A549 (cell line): Measurements from ENCODE around the gene ASXL3. TPM values are rescaled to one million over a fixed set of nuclear protein-coding genes. Genes with fewer than 3 reads are reported as not detected.

Experiments used
- ATAC-seq, 2 experiments: fragments of 200-7000 bp in 1 of 2; fragments of >200 bp in 1 of 2; cut with Nextera tagmentation in 1 of 2; cut with Tn5 transposase in 1 of 2; 3 replicates each; pipeline versions ENCODE4 v1.8.0 to v1.9.1; 2018 to 2020; ENCODE audit warnings: mild to moderate bottlenecking in 1 of 2, moderate library complexity in 1 of 2
- CTCF ChIA-PET: fragments of 300-600 bp; sonication (Branson Sonifier 250); formaldehyde crosslinking; extraction: SDS; loops from one replicate; lab custom pipeline; 2021; ENCODE audit warnings: antibody characterized with exemption, inconsistent platforms; lab: Yijun Ruan, JAX
- POLR2A ChIA-PET: fragments of 350-600 bp; formaldehyde crosslinking; extraction: SDS; loops from one replicate; lab custom pipeline; 2021; ENCODE audit warnings: antibody characterized with exemption, inconsistent platforms; lab: Yijun Ruan, JAX
- DNase-seq, 2 experiments: peaks; one replicate each; pipeline versions ENCODE4 v3.0.0 to v3.0.0-alpha.2; 2011 to 2016; ENCODE audit warnings: low read depth in 1 of 2, low spot score in 1 of 2
- FAIRE-seq: peaks from 2 replicates; lab custom pipeline; 2011; peaks lifted over from hg19 to GRCh38; lab: Jason Lieb, UNC
- H3K27ac ChIP-seq, 2 experiments: fragments of >200 bp; sonication (Bioruptor Twin); formaldehyde crosslinking; 3 replicates each; pipeline ENCODE4 v1.5.1; 2016 to 2017
- H3K4me1 ChIP-seq: fragments of >200 bp; sonication (Bioruptor Twin); formaldehyde crosslinking; 3 replicates; pipeline ENCODE4 v1.6.1; 2016
- H3K4me2 ChIP-seq: fragments of >200 bp; sonication (Bioruptor Twin); formaldehyde crosslinking; 3 replicates; pipeline ENCODE4 v1.6.1; 2016
- H3K4me3 ChIP-seq: fragments of >200 bp; sonication (Bioruptor Twin); formaldehyde crosslinking; 3 replicates; pipeline ENCODE4 v1.5.1; 2016
- H3K9me3 ChIP-seq: fragments of >200 bp; sonication (Bioruptor Twin); formaldehyde crosslinking; 3 replicates; pipeline ENCODE4 v1.6.1; 2016
- BHLHE40 ChIP-seq: IDR thresholded peaks from 2 replicates; pipeline ENCODE4 v1.6.1; 2012; ENCODE audit warnings: low read depth, low read length, inconsistent platforms
- CBX8 ChIP-seq: fragments of 200-600 bp; sonication (generic); IDR thresholded peaks from 2 replicates; pipeline ENCODE4 v1.6.1; 2016
- EHMT2 ChIP-seq: fragments of 200-600 bp; sonication (generic); IDR thresholded peaks from 2 replicates; pipeline ENCODE4 v1.6.1; 2016; ENCODE audit warnings: antibody characterized with exemption, low read depth, mild to moderate bottlenecking, moderate library complexity
- JUN ChIP-seq, 2 experiments: fragments of >200 bp; sonication (Bioruptor Twin); formaldehyde crosslinking; IDR thresholded peaks; 2 replicates in 1 of 2; 3 replicates in 1 of 2; pipeline ENCODE4 v1.6.1; 2016 to 2017
- JUNB ChIP-seq: fragments of >200 bp; sonication (Bioruptor Twin); formaldehyde crosslinking; IDR thresholded peaks from 2 replicates; pipeline ENCODE4 v1.6.1; 2016
- KDM5A ChIP-seq: fragments of 200-600 bp; sonication (generic); IDR thresholded peaks from 2 replicates; pipeline ENCODE4 v1.6.1; 2016; ENCODE audit warnings: antibody characterized with exemption, mild to moderate bottlenecking
- MYC ChIP-seq: IDR thresholded peaks from 2 replicates; pipeline ENCODE4 v1.6.1; 2012; ENCODE audit warnings: mild to moderate bottlenecking, inconsistent platforms, low read length, improper control_type of control experiment, borderline replicate concordance
- NFE2L2 ChIP-seq: fragments of 150-350 bp; conservative IDR thresholded peaks from 2 replicates; pipeline ENCODE4 v1.6.1; 2014; ENCODE audit warnings: low read length
- NPAS2 ChIP-seq: fragments of 250-450 bp; sonication (Bioruptor Pico); IDR thresholded peaks from 2 replicates; pipeline ENCODE4 v1.8.0; 2022; ENCODE audit warnings: mild to moderate bottlenecking, moderate library complexity, borderline replicate concordance
- NR3C1 ChIP-seq: fragments of >200 bp; sonication (Bioruptor Twin); formaldehyde crosslinking; IDR thresholded peaks from 3 replicates; pipeline ENCODE4 v1.6.1; 2017
- POLR2AphosphoS2 ChIP-seq: conservative IDR thresholded peaks from 2 replicates; pipeline ENCODE4 v1.6.1; 2012; ENCODE audit warnings: low read length, improper control_type of control experiment, inconsistent platforms
- RARB ChIP-seq: fragments of 250-450 bp; sonication (Bioruptor Pico); IDR thresholded peaks from 2 replicates; pipeline ENCODE4 v1.8.0; 2021; ENCODE audit warnings: mild to moderate bottlenecking, moderate library complexity
- RFX5 ChIP-seq: fragments of 450-650 bp; IDR thresholded peaks from 2 replicates; pipeline ENCODE4 v1.7.1; 2014; ENCODE audit warnings: antibody characterized with exemption, mild to moderate bottlenecking, moderate library complexity
- SMC3 ChIP-seq: fragments of >200 bp; sonication (Bioruptor Twin); formaldehyde crosslinking; IDR thresholded peaks from 3 replicates; pipeline ENCODE4 v1.6.1; 2018; ENCODE audit warnings: inconsistent platforms
- TFCP2L1 ChIP-seq: fragments of 250-450 bp; sonication (Bioruptor Pico); IDR thresholded peaks from 2 replicates; pipeline ENCODE4 v1.5.0; 2021; ENCODE audit warnings: mild to moderate bottlenecking
- ZSCAN20 ChIP-seq: fragments of 250-450 bp; sonication (Bioruptor Pico); IDR thresholded peaks from 2 replicates; pipeline ENCODE4 v1.8.0; 2022; ENCODE audit warnings: mild to moderate bottlenecking, moderate library complexity
- WGBS: methylation state at CpG from one replicate; pipeline ENCODE4 v1.1.6; 2017; ENCODE audit errors: missing lambda C conversion rate; 5-methylcytosine and 5-hydroxymethylcytosine counted together
- polyA plus RNA-seq, 4 experiments: library from polyadenylated mRNA; depleted of rRNA in 3 of 4; stranded (reverse); fragments of >200 nt; fragmentation: RNase III in 1 of 4; extraction: RNeasy Plus Mini Kit Qiagen cat#74134 plus additional on column Dnase treatment in 1 of 4; gene quantifications; 2 replicates in 3 of 4; 3 replicates in 1 of 4; pipeline ENCODE4 v1.2.3, GENCODE V29; 2011 to 2017
- TF ChIP-seq, protein P1 (sequence below): fragments of 450-650 bp; IDR thresholded peaks from 2 replicates; pipeline ENCODE4 v1.6.1; 2014; ENCODE audit warnings: antibody characterized with exemption
- TF ChIP-seq, protein P2 (sequence below): IDR thresholded peaks from 2 replicates; pipeline ENCODE4 v1.6.1; 2012
- TF ChIP-seq, protein P3 (sequence below): fragments of 250-450 bp; sonication (Bioruptor Pico); IDR thresholded peaks from 2 replicates; pipeline ENCODE4 v1.5.0; 2021; ENCODE audit warnings: mild to moderate bottlenecking, moderate library complexity, borderline replicate concordance
- TF ChIP-seq, protein P4 (sequence below): fragments of 150-350 bp; IDR thresholded peaks from 2 replicates; pipeline ENCODE4 v1.6.1; 2014; ENCODE audit warnings: low read depth, mild to moderate bottlenecking, low read length
- TF ChIP-seq, protein P5 (sequence below): fragments of >200 bp; sonication (Bioruptor Twin); formaldehyde crosslinking; IDR thresholded peaks from 3 replicates; pipeline ENCODE4 v1.6.1; 2016
- TF ChIP-seq, protein P6 (sequence below): fragments of 250-450 bp; sonication (Bioruptor Pico); IDR thresholded peaks from 2 replicates; pipeline ENCODE4 v1.5.0; 2020; ENCODE audit warnings: low read depth, mild to moderate bottlenecking, moderate library complexity

The ASXL3 gene
- polyA plus RNA-seq, 2 of the 4 experiments (the other 2 are of a cell fraction), result not detected

DNA sequence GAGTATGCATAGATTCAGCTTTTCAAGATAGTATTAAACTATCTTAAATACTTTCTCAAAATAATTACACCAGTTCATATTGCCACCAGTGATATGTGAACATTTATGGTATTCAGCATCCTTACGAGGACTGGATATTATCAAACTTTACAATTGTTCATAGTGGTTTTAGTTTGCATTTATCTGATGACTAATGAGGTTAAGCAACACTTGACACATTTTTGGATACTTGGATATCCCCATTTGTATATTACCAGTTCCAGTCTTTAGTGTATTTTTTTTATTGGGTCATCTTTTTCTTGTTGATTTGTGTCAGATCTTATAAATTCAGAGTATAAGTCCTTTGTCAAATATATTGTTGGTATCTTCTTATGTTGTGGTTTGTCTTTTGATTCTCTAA lies 128.4 kb downstream of the ASXL3 start:
- TF ChIP-seq NFE2L2 (no peak), TFCP2L1 (CRISPR knock-in tag) (no peak), CBX8 (no peak), SMC3 (no peak), POLR2AphosphoS2 (no peak), BHLHE40 (no peak), EHMT2 (no peak), JUNB (no peak), JUN (IDR thresholded peaks at IDR 0.05) (no peak), NR3C1 (no peak)
- TF ChIP-seq, protein P1, sequence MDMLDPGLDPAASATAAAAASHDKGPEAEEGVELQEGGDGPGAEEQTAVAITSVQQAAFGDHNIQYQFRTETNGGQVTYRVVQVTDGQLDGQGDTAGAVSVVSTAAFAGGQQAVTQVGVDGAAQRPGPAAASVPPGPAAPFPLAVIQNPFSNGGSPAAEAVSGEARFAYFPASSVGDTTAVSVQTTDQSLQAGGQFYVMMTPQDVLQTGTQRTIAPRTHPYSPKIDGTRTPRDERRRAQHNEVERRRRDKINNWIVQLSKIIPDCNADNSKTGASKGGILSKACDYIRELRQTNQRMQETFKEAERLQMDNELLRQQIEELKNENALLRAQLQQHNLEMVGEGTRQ, result no peak
- TF ChIP-seq, protein P2, sequence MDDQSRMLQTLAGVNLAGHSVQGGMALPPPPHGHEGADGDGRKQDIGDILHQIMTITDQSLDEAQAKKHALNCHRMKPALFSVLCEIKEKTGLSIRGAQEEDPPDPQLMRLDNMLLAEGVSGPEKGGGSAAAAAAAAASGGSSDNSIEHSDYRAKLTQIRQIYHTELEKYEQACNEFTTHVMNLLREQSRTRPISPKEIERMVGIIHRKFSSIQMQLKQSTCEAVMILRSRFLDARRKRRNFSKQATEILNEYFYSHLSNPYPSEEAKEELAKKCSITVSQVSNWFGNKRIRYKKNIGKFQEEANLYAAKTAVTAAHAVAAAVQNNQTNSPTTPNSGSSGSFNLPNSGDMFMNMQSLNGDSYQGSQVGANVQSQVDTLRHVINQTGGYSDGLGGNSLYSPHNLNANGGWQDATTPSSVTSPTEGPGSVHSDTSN, result no peak
- TF ChIP-seq, protein P3, sequence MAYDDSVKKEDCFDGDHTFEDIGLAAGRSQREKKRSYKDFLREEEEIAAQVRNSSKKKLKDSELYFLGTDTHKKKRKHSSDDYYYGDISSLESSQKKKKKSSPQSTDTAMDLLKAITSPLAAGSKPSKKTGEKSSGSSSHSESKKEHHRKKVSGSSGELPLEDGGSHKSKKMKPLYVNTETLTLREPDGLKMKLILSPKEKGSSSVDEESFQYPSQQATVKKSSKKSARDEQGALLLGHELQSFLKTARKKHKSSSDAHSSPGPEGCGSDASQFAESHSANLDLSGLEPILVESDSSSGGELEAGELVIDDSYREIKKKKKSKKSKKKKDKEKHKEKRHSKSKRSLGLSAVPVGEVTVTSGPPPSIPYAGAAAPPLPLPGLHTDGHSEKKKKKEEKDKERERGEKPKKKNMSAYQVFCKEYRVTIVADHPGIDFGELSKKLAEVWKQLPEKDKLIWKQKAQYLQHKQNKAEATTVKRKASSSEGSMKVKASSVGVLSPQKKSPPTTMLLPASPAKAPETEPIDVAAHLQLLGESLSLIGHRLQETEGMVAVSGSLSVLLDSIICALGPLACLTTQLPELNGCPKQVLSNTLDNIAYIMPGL (CRISPR knock-in tag), result no peak
- TF ChIP-seq, protein P4, sequence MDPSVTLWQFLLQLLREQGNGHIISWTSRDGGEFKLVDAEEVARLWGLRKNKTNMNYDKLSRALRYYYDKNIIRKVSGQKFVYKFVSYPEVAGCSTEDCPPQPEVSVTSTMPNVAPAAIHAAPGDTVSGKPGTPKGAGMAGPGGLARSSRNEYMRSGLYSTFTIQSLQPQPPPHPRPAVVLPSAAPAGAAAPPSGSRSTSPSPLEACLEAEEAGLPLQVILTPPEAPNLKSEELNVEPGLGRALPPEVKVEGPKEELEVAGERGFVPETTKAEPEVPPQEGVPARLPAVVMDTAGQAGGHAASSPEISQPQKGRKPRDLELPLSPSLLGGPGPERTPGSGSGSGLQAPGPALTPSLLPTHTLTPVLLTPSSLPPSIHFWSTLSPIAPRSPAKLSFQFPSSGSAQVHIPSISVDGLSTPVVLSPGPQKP, result no peak

DNA sequence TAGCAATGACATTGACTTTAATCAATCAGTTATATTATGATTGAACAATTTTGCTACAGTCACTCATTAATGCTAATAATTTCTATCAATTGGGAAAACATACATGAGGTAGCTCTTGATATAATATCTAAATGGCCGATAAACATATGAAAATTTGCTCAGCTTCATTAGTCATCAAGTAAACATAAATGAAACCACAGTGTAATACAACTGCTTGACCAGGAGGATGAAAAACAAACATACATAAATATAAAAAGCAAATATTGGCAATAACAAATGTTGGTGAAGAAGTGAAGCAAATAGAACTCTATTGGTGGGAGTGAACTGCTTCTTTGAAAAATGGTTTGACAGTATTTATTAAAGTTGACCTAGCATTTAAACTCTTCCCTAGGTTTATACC lies 130.9 kb downstream of the ASXL3 start:
- no peak overlapping the region for H3K4me2 ChIP-seq
- no peak overlapping the region for H3K4me3 ChIP-seq
- TF ChIP-seq, protein P5, sequence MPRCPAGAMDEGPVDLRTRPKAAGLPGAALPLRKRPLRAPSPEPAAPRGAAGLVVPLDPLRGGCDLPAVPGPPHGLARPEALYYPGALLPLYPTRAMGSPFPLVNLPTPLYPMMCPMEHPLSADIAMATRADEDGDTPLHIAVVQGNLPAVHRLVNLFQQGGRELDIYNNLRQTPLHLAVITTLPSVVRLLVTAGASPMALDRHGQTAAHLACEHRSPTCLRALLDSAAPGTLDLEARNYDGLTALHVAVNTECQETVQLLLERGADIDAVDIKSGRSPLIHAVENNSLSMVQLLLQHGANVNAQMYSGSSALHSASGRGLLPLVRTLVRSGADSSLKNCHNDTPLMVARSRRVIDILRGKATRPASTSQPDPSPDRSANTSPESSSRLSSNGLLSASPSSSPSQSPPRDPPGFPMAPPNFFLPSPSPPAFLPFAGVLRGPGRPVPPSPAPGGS, result no peak
- no peak for TF ChIP-seq RFX5
- TF ChIP-seq KDM5A, result no peak
- TF ChIP-seq, protein P3 (CRISPR knock-in tag), result no peak
- TF ChIP-seq RARB (CRISPR knock-in tag), result no peak
- TF ChIP-seq, protein P6, sequence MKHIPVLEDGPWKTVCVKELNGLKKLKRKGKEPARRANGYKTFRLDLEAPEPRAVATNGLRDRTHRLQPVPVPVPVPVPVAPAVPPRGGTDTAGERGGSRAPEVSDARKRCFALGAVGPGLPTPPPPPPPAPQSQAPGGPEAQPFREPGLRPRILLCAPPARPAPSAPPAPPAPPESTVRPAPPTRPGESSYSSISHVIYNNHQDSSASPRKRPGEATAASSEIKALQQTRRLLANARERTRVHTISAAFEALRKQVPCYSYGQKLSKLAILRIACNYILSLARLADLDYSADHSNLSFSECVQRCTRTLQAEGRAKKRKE, result no peak
- no peak for TF ChIP-seq NPAS2 (CRISPR knock-in tag)
- TF ChIP-seq MYC, result no peak
- TF ChIP-seq TFCP2L1 (CRISPR knock-in tag), result no peak
- TF ChIP-seq, protein P2, result no peak
- TF ChIP-seq ZSCAN20 (CRISPR knock-in tag), result no peak
- no peak for FAIRE-seq
- DNase-seq, result no peak
- no peak for ATAC-seq
- H3K4me1 ChIP-seq, result no peaks in the 10 kb centered on the region
- no peak overlapping the region for H3K27ac ChIP-seq
- no peaks in the 10 kb centered on the region for H3K9me3 ChIP-seq
- ChIA-PET CTCF (interaction anchor here (0.6 kb wide), 2 partner anchors 293 to 509 kb away, joined by 3 read pairs; no protein-coding TSS in a partner anchor), POLR2A (no interaction called here)
- 6% methylated on average over 1 of the region's 1 CpG for WGBS

More for the DNA sequence above, 128.4 kb downstream of the ASXL3 start:
- no peaks in the 10 kb centered on the region for H3K4me1 ChIP-seq
- no peak overlapping the region for H3K4me3 ChIP-seq
- DNase-seq (no peak), ATAC-seq (no peak), FAIRE-seq (no peak)
- no peak overlapping the region for H3K27ac ChIP-seq
- ChIA-PET CTCF (no interaction called here), POLR2A (no interaction called here)
- no peaks in the 10 kb centered on the region for H3K9me3 ChIP-seq
- no peak overlapping the region for H3K4me2 ChIP-seq
- 9% methylated on average over 1 of the region's 1 CpG for WGBS
